Measurements from ENCODE around the gene TSC1.

Gene TSC1

GRCh38 chr9:132980157-132980556, 35.7 kb upstream of the TSC1 start:
- Histone ChIP-seq H3K4me3 (ENCODE audit: low read depth in 1 of 2, low read length in 1 of 2) (no peak overlapping the region), H3K27me3 (peaks cover 80% of the 10 kb centered on the region), H3K36me3 (no peaks in the 10 kb centered on the region), H3K9me3 (no peaks in the 10 kb centered on the region), H3K27ac (no peak overlapping the region), H3K4me1 (ENCODE audit: control insufficient read depth in 1 of 2, insufficient read depth in 1 of 2, low read depth in 1 of 2, low read length in 1 of 2) (peaks cover 12 to 24% of the 10 kb centered on the region in 2 experiments)
- no peak for TF ChIP-seq CTCF (IDR thresholded peaks at IDR 0.05)

GRCh38 chr9:132978451-132979131, 34.2 kb upstream of the TSC1 start, which contains the start of gene GFI1B:
Gene GFI1B (plus strand): TSS chr9:132978694. CDS start chr9:132986679, 7,985 bp downstream.
- H3K27me3 ChIP-seq: peaks cover 68% of the 10 kb centered on the region
- no peak within 1 kb of the TSS for H3K27ac ChIP-seq
- no peaks in the 10 kb centered on the region for H3K9me3 ChIP-seq
- no peaks in the 10 kb centered on the region for H3K36me3 ChIP-seq
- no peak within 1 kb of the TSS for H3K4me3 ChIP-seq (ENCODE audit: low read depth in 1 of 2, low read length in 1 of 2)
- TF ChIP-seq CTCF (IDR thresholded peaks at IDR 0.05): no peak
- H3K4me1 ChIP-seq (ENCODE audit: control insufficient read depth in 1 of 2, insufficient read depth in 1 of 2, low read depth in 1 of 2, low read length in 1 of 2): peaks cover 12 to 24% of the 10 kb centered on the region in 2 experiments

GRCh38 chr9:132978112-132978450, 33.7 kb upstream of the TSC1 start:
- Histone ChIP-seq H3K36me3 (no peaks in the 10 kb centered on the region), H3K27ac (no peak overlapping the region), H3K9me3 (no peaks in the 10 kb centered on the region), H3K4me1 (ENCODE audit: control insufficient read depth in 1 of 2, insufficient read depth in 1 of 2, low read depth in 1 of 2, low read length in 1 of 2) (peaks cover 12 to 24% of the 10 kb centered on the region in 2 experiments), H3K4me3 (ENCODE audit: low read depth in 1 of 2, low read length in 1 of 2) (no peak overlapping the region), H3K27me3 (peaks cover 64% of the 10 kb centered on the region)
- TF ChIP-seq CTCF (IDR thresholded peaks at IDR 0.05): no peak

- H3K36me3 ChIP-seq: no peaks in the 10 kb centered on the region
- no peak overlapping the region for H3K4me3 ChIP-seq (ENCODE audit: low read depth in 1 of 2, low read length in 1 of 2)
- no peak for TF ChIP-seq CTCF (IDR thresholded peaks at IDR 0.05)
- no peaks in the 10 kb centered on the region for H3K9me3 ChIP-seq
- no peak overlapping the region for H3K27ac ChIP-seq
- peaks cover 6 to 16% of the 10 kb centered on the region in 2 experiments for H3K4me1 ChIP-seq (ENCODE audit: control insufficient read depth in 1 of 2, insufficient read depth in 1 of 2, low read depth in 1 of 2, low read length in 1 of 2)
- peaks cover 64% of the 10 kb centered on the region for H3K27me3 ChIP-seq
These were observed 32.2 kb upstream of the TSC1 start for GRCh38 chr9:132976571-132976970.

GRCh38 chr9:132975961-132976360, 31.5 kb upstream of the TSC1 start:
- Histone ChIP-seq H3K27ac (no peak overlapping the region), H3K27me3 (peaks cover 62% of the 10 kb centered on the region), H3K36me3 (no peaks in the 10 kb centered on the region), H3K9me3 (no peaks in the 10 kb centered on the region), H3K4me3 (ENCODE audit: low read depth in 1 of 2, low read length in 1 of 2) (no peak overlapping the region), H3K4me1 (ENCODE audit: control insufficient read depth in 1 of 2, insufficient read depth in 1 of 2, low read depth in 1 of 2, low read length in 1 of 2) (peaks cover 6 to 13% of the 10 kb centered on the region in 2 experiments)
- TF ChIP-seq CTCF (IDR thresholded peaks at IDR 0.05): no peak

Measured in neutrophil (primary cell).